Glomerular visceral epithelial cell (primary cell): ENCODE results near the gene ZFP3.
"Not testable (repeated sequence)": the region's sequence is repeated elsewhere in the genome, so short reads cannot be mapped to it uniquely, and the experiment has no call there.

Source experiments
- DNase-seq: peaks from one replicate; pipeline ENCODE4 v3.0.0-alpha.2; 2016; ENCODE audit errors: extremely low spot score

The ZFP3 gene

GRCh38 chr17:5138616-5139457 lies 60.6 kb downstream of the ZFP3 start:
- DNase-seq = no peak

- DNase-seq = no peak
Measured at GRCh38 chr17:5139458-5139732, 61.1 kb downstream of the ZFP3 start.

- DNase-seq = not testable (repeated sequence)
Measured at GRCh38 chr17:5142877-5143276, 64.6 kb downstream of the ZFP3 start.
